HepG2 (cell line): ENCODE data around the gene TOB2. TPM values are rescaled to one million over a fixed set of nuclear protein-coding genes. Genes with fewer than 3 reads are reported as not detected.

ENCODE experiments used
- ARNTL ChIP-seq: sonication (generic); formaldehyde crosslinking; IDR thresholded peaks from 2 replicates; pipeline ENCODE4 v1.4.0; 2020; ENCODE audit warnings: mild to moderate bottlenecking, missing genetic modification reagents
- ASH2L ChIP-seq: fragments of 300-600, 200-600 bp; sonication (generic); IDR thresholded peaks from 2 replicates; pipeline ENCODE4 v1.7.0; 2017; ENCODE audit warnings: low read depth, mild to moderate bottlenecking, moderate library complexity, mixed read lengths, low read length; ENCODE audit not compliant: insufficient read length
- CBX1 ChIP-seq: IDR thresholded peaks from one replicate; pipeline ENCODE4 v1.6.1; 2016; ENCODE audit warnings: antibody characterized with exemption, low read depth
- CHD2 ChIP-seq: IDR thresholded peaks from 2 replicates; pipeline ENCODE4 v1.6.1; 2011; ENCODE audit warnings: low read depth, low read length, improper control_type of control experiment
- MIXL1 ChIP-seq: IDR thresholded peaks from 2 replicates; pipeline ENCODE4 v1.6.1; 2016
- NFKB2 ChIP-seq: sonication (generic); formaldehyde crosslinking; IDR thresholded peaks from 2 replicates; pipeline ENCODE4 v1.4.0; 2020; ENCODE audit warnings: missing genetic modification reagents, borderline replicate concordance
- NFRKB ChIP-seq: fragments of 450-650 bp; IDR thresholded peaks from 2 replicates; pipeline ENCODE4 v1.6.1; 2017
- NR2F1 ChIP-seq, 2 experiments: fragments of 450-650 bp in 1 of 2; formaldehyde crosslinking in 1 of 2; IDR thresholded peaks; 2 replicates each; pipeline versions ENCODE4 v1.5.0 to v1.6.1; 2016 to 2020; ENCODE audit warnings: mild to moderate bottlenecking in 1 of 2, missing compliant biosample characterization in 1 of 2, missing genetic modification reagents in 1 of 2, moderate library complexity in 1 of 2
- PCBP1 ChIP-seq: fragments of 200-400 bp; formaldehyde crosslinking; IDR thresholded peaks from 2 replicates; pipeline ENCODE4 v1.6.1; 2017; ENCODE audit warnings: mild to moderate bottlenecking, low read depth, low read length, borderline replicate concordance
- RAD51 ChIP-seq: fragments of 450-650 bp; IDR thresholded peaks from 2 replicates; pipeline ENCODE4 v1.6.1; 2016; ENCODE audit warnings: borderline replicate concordance
- SNAI1 ChIP-seq: sonication (generic); formaldehyde crosslinking; IDR thresholded peaks from 2 replicates; pipeline ENCODE4 v1.5.0; 2020; ENCODE audit warnings: mild to moderate bottlenecking, missing genetic modification reagents, borderline replicate concordance
- STAG1 ChIP-seq: sonication (generic); formaldehyde crosslinking; IDR thresholded peaks from 2 replicates; pipeline ENCODE4 v1.4.0; 2020; ENCODE audit warnings: missing genetic modification reagents
- TCF7 ChIP-seq: sonication (generic); IDR thresholded peaks from 2 replicates; pipeline ENCODE4 v1.6.1; 2016; ENCODE audit warnings: antibody characterized with exemption, low read depth
- ZFP1 ChIP-seq: IDR thresholded peaks from 2 replicates; pipeline ENCODE4 v1.6.1; 2016
- ZNF326 ChIP-seq: sonication (generic); formaldehyde crosslinking; IDR thresholded peaks from 2 replicates; pipeline ENCODE4 v1.4.0; 2020; ENCODE audit warnings: missing genetic modification reagents, borderline replicate concordance
- ZNF432 ChIP-seq: sonication (generic); formaldehyde crosslinking; IDR thresholded peaks from 2 replicates; pipeline ENCODE4 v1.5.0; 2020; ENCODE audit warnings: missing genetic modification reagents, mild to moderate bottlenecking, borderline replicate concordance
- ZNF501 ChIP-seq: sonication (generic); formaldehyde crosslinking; IDR thresholded peaks from 2 replicates; pipeline ENCODE4 v1.5.1; 2020; ENCODE audit warnings: mild to moderate bottlenecking, moderate library complexity, missing genetic modification reagents
- ZNF589 ChIP-seq: sonication (generic); formaldehyde crosslinking; conservative IDR thresholded peaks from 2 replicates; pipeline ENCODE4 v1.8.0; 2022; ENCODE audit warnings: mild to moderate bottlenecking, moderate library complexity, missing genetic modification reagents
- polyA plus RNA-seq, 8 experiments: library from polyadenylated mRNA; depleted of rRNA in 3 of 8; stranded (reverse) in 7 of 8; unstranded in 1 of 8; fragments of >200 nt; fragmentation: Illumina TruSeq in 4 of 8; extraction: Trizol in 4 of 8; gene quantifications; 2 replicates each; pipeline versions ENCODE4 v1.2.1 to v1.2.3, GENCODE V29; 2011 to 2016; ENCODE audit warnings: low read depth in 4 of 8, missing spikeins in 1 of 8, mixed read lengths in 1 of 8; ENCODE audit not compliant: insufficient read depth in 1 of 8
- total RNA-seq, 5 experiments: library from RNA; depleted of rRNA; stranded (reverse); fragments of >200 nt; fragmentation: Illumina TruSeq; extraction: Trizol; gene quantifications; 2 replicates each; pipeline ENCODE4 v1.2.3, GENCODE V29; 2016; ENCODE audit warnings: low read depth in 1 of 5
- TF ChIP-seq, protein P1 (sequence below): sonication (generic); formaldehyde crosslinking; IDR thresholded peaks from 2 replicates; pipeline ENCODE4 v1.5.1; 2020; ENCODE audit warnings: mild to moderate bottlenecking, missing genetic modification reagents, borderline replicate concordance
- TF ChIP-seq, protein P2 (sequence below): sonication (generic); formaldehyde crosslinking; IDR thresholded peaks from 2 replicates; pipeline ENCODE4 v1.5.1; 2020; ENCODE audit warnings: missing genetic modification reagents, mild to moderate bottlenecking, borderline replicate concordance
- TF ChIP-seq, protein P3 (sequence below): sonication (generic); formaldehyde crosslinking; IDR thresholded peaks from 2 replicates; pipeline ENCODE4 v1.5.1; 2020; ENCODE audit warnings: missing genetic modification reagents, mild to moderate bottlenecking, borderline replicate concordance

Gene TOB2
- total and polyA plus RNA-seq, 2 of the 13 experiments (the other 11 are each of a cell fraction or from before 2014, with no cell fraction given): 12.2 to 13.7 TPM

DNA sequence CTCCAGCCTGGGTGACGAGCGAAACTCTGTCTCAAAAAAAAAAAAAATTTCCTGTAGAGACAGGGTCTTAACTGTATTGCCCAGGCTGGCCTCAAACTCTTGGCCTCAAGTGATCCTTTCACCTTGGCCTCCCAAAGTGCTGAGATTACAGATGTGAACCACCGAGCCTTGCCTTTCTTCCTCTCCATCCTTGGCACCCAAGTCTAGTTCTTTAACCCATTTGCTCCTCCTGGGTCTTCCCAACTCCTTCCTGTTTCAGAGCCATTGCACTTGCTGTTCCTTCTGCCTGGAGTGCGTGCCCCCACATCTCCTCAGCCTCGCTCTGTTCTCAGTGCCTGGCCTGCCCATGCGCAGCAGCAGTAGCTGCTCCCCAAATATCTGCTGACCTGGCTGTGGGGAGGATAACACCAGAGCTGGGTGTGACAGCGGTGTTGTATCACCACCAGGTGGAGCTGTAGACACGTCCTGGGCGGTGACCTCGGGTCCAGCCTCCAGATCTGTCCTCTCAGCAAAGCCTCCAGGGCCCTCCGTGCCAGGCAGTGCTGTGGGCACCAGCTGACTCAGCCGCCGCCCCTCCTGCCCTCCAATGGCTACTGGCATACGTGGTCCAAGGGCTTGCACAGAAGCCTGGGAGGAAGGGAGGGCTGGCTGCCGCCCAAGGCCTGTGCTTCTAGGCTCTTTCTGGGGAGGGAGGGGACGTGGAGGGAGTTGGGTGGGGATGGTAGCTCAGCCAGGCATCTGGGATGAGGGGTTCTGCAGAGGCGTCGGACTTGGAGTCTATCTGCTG, 42.9 kb downstream of the TOB2 start (continued):
- TF ChIP-seq, protein P1, sequence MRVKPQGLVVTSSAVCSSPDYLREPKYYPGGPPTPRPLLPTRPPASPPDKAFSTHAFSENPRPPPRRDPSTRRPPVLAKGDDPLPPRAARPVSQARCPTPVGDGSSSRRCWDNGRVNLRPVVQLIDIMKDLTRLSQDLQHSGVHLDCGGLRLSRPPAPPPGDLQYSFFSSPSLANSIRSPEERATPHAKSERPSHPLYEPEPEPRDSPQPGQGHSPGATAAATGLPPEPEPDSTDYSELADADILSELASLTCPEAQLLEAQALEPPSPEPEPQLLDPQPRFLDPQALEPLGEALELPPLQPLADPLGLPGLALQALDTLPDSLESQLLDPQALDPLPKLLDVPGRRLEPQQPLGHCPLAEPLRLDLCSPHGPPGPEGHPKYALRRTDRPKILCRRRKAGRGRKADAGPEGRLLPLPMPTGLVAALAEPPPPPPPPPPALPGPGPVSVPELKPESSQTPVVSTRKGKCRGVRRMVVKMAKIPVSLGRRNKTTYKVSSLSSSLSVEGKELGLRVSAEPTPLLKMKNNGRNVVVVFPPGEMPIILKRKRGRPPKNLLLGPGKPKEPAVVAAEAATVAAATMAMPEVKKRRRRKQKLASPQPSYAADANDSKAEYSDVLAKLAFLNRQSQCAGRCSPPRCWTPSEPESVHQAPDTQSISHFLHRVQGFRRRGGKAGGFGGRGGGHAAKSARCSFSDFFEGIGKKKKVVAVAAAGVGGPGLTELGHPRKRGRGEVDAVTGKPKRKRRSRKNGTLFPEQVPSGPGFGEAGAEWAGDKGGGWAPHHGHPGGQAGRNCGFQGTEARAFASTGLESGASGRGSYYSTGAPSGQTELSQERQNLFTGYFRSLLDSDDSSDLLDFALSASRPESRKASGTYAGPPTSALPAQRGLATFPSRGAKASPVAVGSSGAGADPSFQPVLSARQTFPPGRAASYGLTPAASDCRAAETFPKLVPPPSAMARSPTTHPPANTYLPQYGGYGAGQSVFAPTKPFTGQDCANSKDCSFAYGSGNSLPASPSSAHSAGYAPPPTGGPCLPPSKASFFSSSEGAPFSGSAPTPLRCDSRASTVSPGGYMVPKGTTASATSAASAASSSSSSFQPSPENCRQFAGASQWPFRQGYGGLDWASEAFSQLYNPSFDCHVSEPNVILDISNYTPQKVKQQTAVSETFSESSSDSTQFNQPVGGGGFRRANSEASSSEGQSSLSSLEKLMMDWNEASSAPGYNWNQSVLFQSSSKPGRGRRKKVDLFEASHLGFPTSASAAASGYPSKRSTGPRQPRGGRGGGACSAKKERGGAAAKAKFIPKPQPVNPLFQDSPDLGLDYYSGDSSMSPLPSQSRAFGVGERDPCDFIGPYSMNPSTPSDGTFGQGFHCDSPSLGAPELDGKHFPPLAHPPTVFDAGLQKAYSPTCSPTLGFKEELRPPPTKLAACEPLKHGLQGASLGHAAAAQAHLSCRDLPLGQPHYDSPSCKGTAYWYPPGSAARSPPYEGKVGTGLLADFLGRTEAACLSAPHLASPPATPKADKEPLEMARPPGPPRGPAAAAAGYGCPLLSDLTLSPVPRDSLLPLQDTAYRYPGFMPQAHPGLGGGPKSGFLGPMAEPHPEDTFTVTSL: no peak
- TF ChIP-seq ZFP1 (CRISPR knock-in tag) (0 out of 2 replicates have a peak, but pooled peaks have one; percentile 30), ZNF432 (CRISPR knock-in tag) (no peak), ZNF589 (CRISPR knock-in tag) (no peak; the same call in 1 of the 2 replicates), NR2F1 (CRISPR knock-in tag; IDR thresholded peaks at IDR 0.05) (peak in 1 of 2 experiments; percentile 19; a peak in 1 of 4 replicates), NFKB2 (peak; percentile 28; the same call in 1 of the 2 replicates), ZNF326 (CRISPR knock-in tag) (0 out of 2 replicates have a peak, but pooled peaks have one; percentile 57), MIXL1 (CRISPR knock-in tag) (peak; percentile 51; the same call in 1 of the 2 replicates), RAD51 (no peak), TCF7 (no peak), NFRKB (no peak), ARNTL (CRISPR knock-in tag) (no peak), CBX1 (peak; percentile 68), CHD2 (no peak), ZNF501 (peak; percentile 35; the same call in 1 of the 2 replicates), STAG1 (CRISPR knock-in tag) (peak; percentile 98), ASH2L (no peak), SNAI1 (CRISPR knock-in tag) (no peak), PCBP1 (peak; percentile 80; the same call in 1 of the 2 replicates)
- TF ChIP-seq, protein P2, sequence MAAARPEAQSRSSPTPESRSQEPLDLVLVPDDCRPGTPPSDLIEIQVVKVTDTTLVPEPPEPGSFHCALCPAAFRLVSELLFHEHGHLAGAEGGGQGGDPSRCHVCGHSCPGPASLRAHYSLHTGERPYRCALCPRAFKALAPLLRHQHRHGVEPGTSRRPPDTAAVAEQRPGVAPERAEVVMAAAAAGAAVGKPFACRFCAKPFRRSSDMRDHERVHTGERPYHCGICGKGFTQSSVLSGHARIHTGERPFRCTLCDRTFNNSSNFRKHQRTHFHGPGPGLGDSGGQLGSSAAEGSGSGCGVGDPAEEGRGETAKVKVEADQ (CRISPR knock-in tag): no peak
- TF ChIP-seq, protein P3, sequence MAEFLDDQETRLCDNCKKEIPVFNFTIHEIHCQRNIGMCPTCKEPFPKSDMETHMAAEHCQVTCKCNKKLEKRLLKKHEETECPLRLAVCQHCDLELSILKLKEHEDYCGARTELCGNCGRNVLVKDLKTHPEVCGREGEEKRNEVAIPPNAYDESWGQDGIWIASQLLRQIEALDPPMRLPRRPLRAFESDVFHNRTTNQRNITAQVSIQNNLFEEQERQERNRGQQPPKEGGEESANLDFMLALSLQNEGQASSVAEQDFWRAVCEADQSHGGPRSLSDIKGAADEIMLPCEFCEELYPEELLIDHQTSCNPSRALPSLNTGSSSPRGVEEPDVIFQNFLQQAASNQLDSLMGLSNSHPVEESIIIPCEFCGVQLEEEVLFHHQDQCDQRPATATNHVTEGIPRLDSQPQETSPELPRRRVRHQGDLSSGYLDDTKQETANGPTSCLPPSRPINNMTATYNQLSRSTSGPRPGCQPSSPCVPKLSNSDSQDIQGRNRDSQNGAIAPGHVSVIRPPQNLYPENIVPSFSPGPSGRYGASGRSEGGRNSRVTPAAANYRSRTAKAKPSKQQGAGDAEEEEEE (CRISPR knock-in tag): no peak
